Measurements from ENCODE around the gene POU3F1.

POU3F1 gene

GRCh38 chr1:38073534-38074301 is 27.1 kb upstream of the POU3F1 start:
- DNase-seq = no peak

GRCh38 chr1:38072858-38073257 is 26.3 kb upstream of the POU3F1 start:
- DNase-seq = no peak

- no peak for DNase-seq
Observed at GRCh38 chr1:38071312-38072256, 25.0 kb upstream of the POU3F1 start.

- no peak for DNase-seq
Observed at GRCh38 chr1:38068980-38069340, 22.4 kb upstream of the POU3F1 start.

- DNase-seq = no peak
Observed at GRCh38 chr1:38068220-38068979, 21.8 kb upstream of the POU3F1 start.

GRCh38 chr1:38064197-38064903 is 17.8 kb upstream of the POU3F1 start:
- DNase-seq = no peak

- no peak for DNase-seq
Observed at GRCh38 chr1:38063616-38064015, 17.0 kb upstream of the POU3F1 start.

GRCh38 chr1:38062361-38063288 is 16.0 kb upstream of the POU3F1 start:
- peak; percentile 99 for DNase-seq

- DNase-seq = no peak
Observed at GRCh38 chr1:38061883-38062328, 15.3 kb upstream of the POU3F1 start.

- no peak for DNase-seq
Observed at GRCh38 chr1:38061290-38061689, 14.7 kb upstream of the POU3F1 start.

GRCh38 chr1:38060498-38060897 is 13.9 kb upstream of the POU3F1 start:
- no peak for DNase-seq

- no peak for DNase-seq
Observed at GRCh38 chr1:38059635-38060250, 13.2 kb upstream of the POU3F1 start.

GRCh38 chr1:38055965-38056364 is 9.4 kb upstream of the POU3F1 start:
- no peak for DNase-seq

- no peak for DNase-seq
Observed at GRCh38 chr1:38055398-38055797, 8.8 kb upstream of the POU3F1 start.

- no peak for DNase-seq
Observed at GRCh38 chr1:38053416-38054091, 7.0 kb upstream of the POU3F1 start.

- no peak for DNase-seq
Observed at GRCh38 chr1:38052750-38053415, 6.3 kb upstream of the POU3F1 start.

- no peak for DNase-seq
Observed at GRCh38 chr1:38051079-38051543, 4.5 kb upstream of the POU3F1 start.

- no peak for DNase-seq
Observed at GRCh38 chr1:38050397-38051078, 3.9 kb upstream of the POU3F1 start.

GRCh38 chr1:38047603-38048141 is 1.1 kb upstream of the POU3F1 start:
- no peak for DNase-seq

Measured in NCI-H1105 treated with DMSO at 0.1 percent for 48 hours (cell line).